ENCODE results near the gene THAP5.

The THAP5 gene

GRCh38 chr7:108525327-108525984 is 44.0 kb downstream of the THAP5 start:
- Histone ChIP-seq H3K4me2 (ENCODE audit: low read length) (peak overlapping the region; percentile 79), H3K9ac (peak overlapping the region; percentile 2), H3K79me2 (peaks cover 30% of the 10 kb centered on the region), H3K27me3 (ENCODE audit: control insufficient read depth, insufficient read depth, low read length) (no peaks in the 10 kb centered on the region), H3K27ac (peak overlapping the region; percentile 91), H3K36me3 (ENCODE audit: control insufficient read depth, insufficient read depth, low read length) (no peaks in the 10 kb centered on the region), H3K9me3 (ENCODE audit: control insufficient read depth, low read length) (no peaks in the 10 kb centered on the region), H3K4me3 (ENCODE audit: low read depth, low read length) (peak overlapping the region; percentile 89), H2AFZ (peak overlapping the region; percentile 79), H3K4me1 (peaks cover 16% of the 10 kb centered on the region)
- peak; percentile 3 for TF ChIP-seq CTCF (IDR thresholded peaks at IDR 0.05)

- no peak overlapping the region for H2AFZ ChIP-seq
- H3K36me3 ChIP-seq (ENCODE audit: control insufficient read depth, insufficient read depth, low read length), result no peaks in the 10 kb centered on the region
- no peak overlapping the region for H3K4me3 ChIP-seq (ENCODE audit: low read depth, low read length)
- no peak for TF ChIP-seq CTCF (IDR thresholded peaks at IDR 0.05)
- H3K9me3 ChIP-seq (ENCODE audit: control insufficient read depth, low read length), result no peaks in the 10 kb centered on the region
- peaks cover 40% of the 10 kb centered on the region for H3K79me2 ChIP-seq
- H3K27ac ChIP-seq, result no peak overlapping the region
- no peak overlapping the region for H3K4me2 ChIP-seq (ENCODE audit: low read length)
- no peak overlapping the region for H3K9ac ChIP-seq
- H3K4me1 ChIP-seq, result peaks cover 7% of the 10 kb centered on the region
- no peaks in the 10 kb centered on the region for H3K27me3 ChIP-seq (ENCODE audit: control insufficient read depth, insufficient read depth, low read length)
Measured at GRCh38 chr7:108522780-108523179, 46.7 kb downstream of the THAP5 start.

- Histone ChIP-seq H3K4me2 (ENCODE audit: low read length) (no peak overlapping the region), H3K27me3 (ENCODE audit: control insufficient read depth, insufficient read depth, low read length) (no peaks in the 10 kb centered on the region), H3K36me3 (ENCODE audit: control insufficient read depth, insufficient read depth, low read length) (no peaks in the 10 kb centered on the region), H3K27ac (no peak overlapping the region), H3K4me1 (peaks cover 6% of the 10 kb centered on the region), H3K9ac (no peak overlapping the region), H3K4me3 (ENCODE audit: low read depth, low read length) (no peak overlapping the region), H3K79me2 (peaks cover 35% of the 10 kb centered on the region), H3K9me3 (ENCODE audit: control insufficient read depth, low read length) (no peaks in the 10 kb centered on the region), H2AFZ (no peak overlapping the region)
- no peak for TF ChIP-seq CTCF (IDR thresholded peaks at IDR 0.05)
Measured at GRCh38 chr7:108517951-108518350, 51.6 kb downstream of the THAP5 start.

- TF ChIP-seq CTCF (IDR thresholded peaks at IDR 0.05), result no peak
- Histone ChIP-seq H3K4me2 (ENCODE audit: low read length) (no peak overlapping the region), H2AFZ (no peak overlapping the region), H3K4me1 (peaks cover 6% of the 10 kb centered on the region), H3K4me3 (ENCODE audit: low read depth, low read length) (no peak overlapping the region), H3K79me2 (peaks cover 30% of the 10 kb centered on the region), H3K9ac (no peak overlapping the region), H3K27ac (no peak overlapping the region), H3K9me3 (ENCODE audit: control insufficient read depth, low read length) (no peaks in the 10 kb centered on the region), H3K27me3 (ENCODE audit: control insufficient read depth, insufficient read depth, low read length) (no peaks in the 10 kb centered on the region), H3K36me3 (ENCODE audit: control insufficient read depth, insufficient read depth, low read length) (peaks cover 2% of the 10 kb centered on the region)
Measured at GRCh38 chr7:108515630-108516029, 53.9 kb downstream of the THAP5 start.

GRCh38 chr7:108515013-108515412 is 54.5 kb downstream of the THAP5 start:
- Histone ChIP-seq H3K4me3 (ENCODE audit: low read depth, low read length) (no peak overlapping the region), H3K9me3 (ENCODE audit: control insufficient read depth, low read length) (no peaks in the 10 kb centered on the region), H3K79me2 (peaks cover 27% of the 10 kb centered on the region), H3K4me2 (ENCODE audit: low read length) (no peak overlapping the region), H3K27ac (no peak overlapping the region), H3K9ac (no peak overlapping the region), H3K27me3 (ENCODE audit: control insufficient read depth, insufficient read depth, low read length) (no peaks in the 10 kb centered on the region), H2AFZ (no peak overlapping the region), H3K36me3 (ENCODE audit: control insufficient read depth, insufficient read depth, low read length) (peaks cover 2% of the 10 kb centered on the region), H3K4me1 (peaks cover 6% of the 10 kb centered on the region)
- no peak for TF ChIP-seq CTCF (IDR thresholded peaks at IDR 0.05)

All from parathyroid adenoma (tissue), 2 donors.